Endothelial cell of coronary artery (primary cell): ENCODE data around the gene CIAO2A. TPM values are rescaled to one million over a fixed set of nuclear protein-coding genes. Genes with fewer than 3 reads are reported as not detected.

Experiments
- total RNA-seq: library from RNA; depleted of rRNA; stranded (reverse); fragments of >200 nt; gene quantifications from 2 replicates; pipeline ENCODE4 v1.2.3, GENCODE V29; 2014

Gene CIAO2A
- 43.5 and 59.6 TPM in 2 replicates for total RNA-seq

GRCh38 chr15:64093627-64094417, at the start of gene CIAO2A:
TSS of gene CIAO2A (minus strand) at chr15:64093838. CDS start at chr15:64093768, 70 bp downstream.

GRCh38 chr15:64095795-64096667, 2.4 kb upstream of the CIAO2A start, which contains the start of gene SNX1:
TSS of gene SNX1 (plus strand) at chr15:64095982. CDS start at chr15:64096014, 32 bp downstream.

GRCh38 chr15:64046421-64047153, 47.1 kb downstream of the CIAO2A start, which contains the start of gene DAPK2:
TSS of gene DAPK2 (minus strand) at chr15:64046485. CDS start at chr15:64040261, 6,224 bp downstream.

Other genes with a start within 250 kb of the CIAO2A start
- 2.8 and 3.2 TPM in 2 replicates for gene DAPK2, start 47.4 kb downstream of the CIAO2A start, total RNA-seq
- 40.5 and 43.5 TPM in 2 replicates for gene SNX1, start 2.1 kb upstream of the CIAO2A start, total RNA-seq
- 0.28 and 0.45 TPM in 2 replicates for gene SNX22, start 57.9 kb upstream of the CIAO2A start, total RNA-seq
- gene PPIB, start 69.2 kb upstream of the CIAO2A start, total RNA-seq = 845 and 911 TPM in 2 replicates